SK-N-SH treated with all-trans-retinoic acid at 6 μM for 48 hours (cell line): ENCODE results near the gene RB1.

Experiments
- RARB ChIP-seq: fragments of 250-450 bp; sonication (Bioruptor Pico); IDR thresholded peaks from 2 replicates; pipeline ENCODE4 v1.8.0; 2021; ENCODE audit warnings: mild to moderate bottlenecking, moderate library complexity
- ZFP3 ChIP-seq: fragments of 250-450 bp; sonication (Bioruptor Pico); IDR thresholded peaks from 2 replicates; pipeline ENCODE4 v1.5.0; 2020; ENCODE audit warnings: mild to moderate bottlenecking, moderate library complexity
- ZFP30 ChIP-seq: fragments of 450-650 bp; formaldehyde crosslinking; IDR thresholded peaks from 2 replicates; pipeline ENCODE4 v1.5.0; 2022; ENCODE audit warnings: mild to moderate bottlenecking, moderate library complexity
- ZNF565 ChIP-seq: fragments of 450-650 bp; formaldehyde crosslinking; conservative IDR thresholded peaks from 2 replicates; pipeline ENCODE4 v1.5.0; 2020; ENCODE audit warnings: low read depth, mild to moderate bottlenecking, moderate library complexity
- TF ChIP-seq, protein P1 (sequence below): fragments of 250-450 bp; sonication (Bioruptor Pico); IDR thresholded peaks from 2 replicates; pipeline ENCODE4 v1.8.0; 2020; ENCODE audit warnings: mild to moderate bottlenecking, moderate library complexity, borderline replicate concordance

DNA sequence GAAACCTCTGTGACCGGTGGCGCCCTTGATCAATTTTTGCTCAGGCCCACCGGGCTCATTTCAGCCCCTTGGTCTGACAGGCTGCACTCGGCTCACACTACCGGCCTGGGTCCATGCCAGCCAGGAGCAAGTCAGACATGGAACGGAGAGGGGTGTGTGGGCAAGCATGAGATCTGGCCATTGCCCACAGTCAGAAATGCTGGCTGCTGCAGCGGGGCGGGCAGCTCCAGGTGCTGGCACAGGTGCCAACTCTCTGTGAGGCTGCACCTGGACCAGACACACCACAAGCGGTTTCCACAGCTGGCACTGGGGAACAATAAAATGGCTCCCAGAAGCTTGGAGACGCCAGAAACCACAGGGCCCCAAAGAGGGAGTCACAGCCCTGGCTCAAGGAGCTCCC is 153.0 kb downstream of the RB1 start:
- TF ChIP-seq, protein P1, sequence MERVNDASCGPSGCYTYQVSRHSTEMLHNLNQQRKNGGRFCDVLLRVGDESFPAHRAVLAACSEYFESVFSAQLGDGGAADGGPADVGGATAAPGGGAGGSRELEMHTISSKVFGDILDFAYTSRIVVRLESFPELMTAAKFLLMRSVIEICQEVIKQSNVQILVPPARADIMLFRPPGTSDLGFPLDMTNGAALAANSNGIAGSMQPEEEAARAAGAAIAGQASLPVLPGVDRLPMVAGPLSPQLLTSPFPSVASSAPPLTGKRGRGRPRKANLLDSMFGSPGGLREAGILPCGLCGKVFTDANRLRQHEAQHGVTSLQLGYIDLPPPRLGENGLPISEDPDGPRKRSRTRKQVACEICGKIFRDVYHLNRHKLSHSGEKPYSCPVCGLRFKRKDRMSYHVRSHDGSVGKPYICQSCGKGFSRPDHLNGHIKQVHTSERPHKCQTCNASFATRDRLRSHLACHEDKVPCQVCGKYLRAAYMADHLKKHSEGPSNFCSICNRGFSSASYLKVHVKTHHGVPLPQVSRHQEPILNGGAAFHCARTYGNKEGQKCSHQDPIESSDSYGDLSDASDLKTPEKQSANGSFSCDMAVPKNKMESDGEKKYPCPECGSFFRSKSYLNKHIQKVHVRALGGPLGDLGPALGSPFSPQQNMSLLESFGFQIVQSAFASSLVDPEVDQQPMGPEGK (CRISPR knock-in tag), result no peak
- TF ChIP-seq RARB (CRISPR knock-in tag) (no peak), ZFP3 (no peak), ZNF565 (no peak), ZFP30 (CRISPR knock-in tag) (no peak)
